ENCODE data around the gene RAB8A. TPM values are rescaled to one million over a fixed set of nuclear protein-coding genes. Genes with fewer than 3 reads are reported as not detected.
A peak's percentile ranks its signal among the peaks of the same experiment; 100 is the strongest.

Gene RAB8A
- total and polyA plus RNA-seq, 7 experiments from 2014 or later, result 61.8 to 154 (median 74.5) TPM

GRCh38 chr19:16067205-16067938 is 44.3 kb upstream of the RAB8A start:
- no peaks in the 10 kb centered on the region for H3K9me3 ChIP-seq (ENCODE audit: control insufficient read depth in 2 of 3, low read length in 3 of 3)
- peak overlapping the region in 1 of 9 donors; percentile 86 for H3K27ac Mint-ChIP-seq
- H3K4me1 ChIP-seq (ENCODE audit: control insufficient read depth in 2 of 2, insufficient read depth in 2 of 2, low read length in 2 of 2), result peaks cover 22 to 33% of the 10 kb centered on the region in 2 donors
- no peak overlapping the region for H3K27ac ChIP-seq (ENCODE audit: low read depth, low read length)
- intact Hi-C loops (cut with micrococcal nuclease), result no loop called here
- H3K36me3 Mint-ChIP-seq, result no peaks in the 10 kb centered on the region
- ChIA-PET POLR2A (interaction anchor here (0.6 to 1.5 kb wide), 2 partner anchors 9 to 43 kb away, joined by 3 to 4 read pairs; partner anchors contain the start of gene TPM4), CTCF (interaction anchor here (1.7 to 4.0 kb wide), 3 partner anchors 18 to 43 kb away, joined by 9 to 28 read pairs (median 11); no protein-coding TSS in a partner anchor)
- DNase-seq, result no peak
- no peaks in the 10 kb centered on the region for H3K27me3 ChIP-seq (ENCODE audit: control insufficient read depth in 2 of 2, insufficient read depth in 2 of 2, low read length in 2 of 2)
- no peak for ATAC-seq
- H3K27me3 Mint-ChIP-seq, result no peaks in the 10 kb centered on the region
- H3K4me3 Mint-ChIP-seq, result no peak overlapping the region
- no peak overlapping the region for H3K4me3 ChIP-seq (ENCODE audit: low read length)
- no peaks in the 10 kb centered on the region for H3K36me3 ChIP-seq (ENCODE audit: control insufficient read depth in 2 of 3, insufficient read depth in 3 of 3, low read length in 3 of 3)
- H3K4me1 Mint-ChIP-seq, result peaks cover 15 to 27% (median 20%) of the 10 kb centered on the region in 7 donors
- H3K9me3 Mint-ChIP-seq, result no peaks in the 10 kb centered on the region

DNA sequence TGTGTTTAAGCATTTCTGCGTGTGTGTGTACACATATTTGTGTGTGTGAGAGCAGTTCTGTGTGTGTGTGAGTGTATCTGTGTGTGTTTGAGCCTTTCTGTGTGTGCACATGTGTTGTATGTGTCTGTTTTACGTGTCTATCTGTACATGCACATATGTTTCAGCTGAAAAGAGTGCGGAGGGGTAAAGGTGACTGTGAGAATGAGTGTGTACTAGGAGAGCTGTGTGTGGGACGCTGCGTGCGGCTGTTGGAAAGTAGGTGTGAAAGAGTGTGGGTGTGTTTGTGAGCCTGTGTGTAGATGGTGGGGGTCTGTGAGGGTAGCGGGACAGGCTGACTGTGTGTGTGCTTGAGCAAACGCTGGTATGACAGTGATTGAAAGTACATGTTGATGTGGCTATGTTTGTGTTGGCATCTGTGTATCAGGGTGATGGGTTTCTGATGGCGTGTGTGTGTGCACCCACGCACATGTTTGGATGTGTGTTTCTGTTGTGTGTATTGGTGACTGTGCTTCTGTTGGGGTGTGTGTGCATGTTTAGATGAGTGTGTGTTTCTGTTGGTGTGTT is 42.9 kb upstream of the RAB8A start:
- H3K9me3 Mint-ChIP-seq, result peaks cover 0 to under 1% (median 0%) of the 10 kb centered on the region in 11 donors
- peaks cover 18 to 33% (median 25%) of the 10 kb centered on the region in 7 donors for H3K4me1 Mint-ChIP-seq
- ChIA-PET POLR2A (interaction anchor here (1.5 kb wide), 1 partner anchor 42 kb away, joined by 3 read pairs; no protein-coding TSS in a partner anchor), CTCF (no interaction called here)
- Histone ChIP-seq H3K36me3 (ENCODE audit: control insufficient read depth in 2 of 3, insufficient read depth in 3 of 3, low read length in 3 of 3) (no peaks in the 10 kb centered on the region), H3K4me1 (ENCODE audit: control insufficient read depth in 2 of 2, insufficient read depth in 2 of 2, low read length in 2 of 2) (peaks cover 22 to 45% of the 10 kb centered on the region in 2 donors), H3K27me3 (ENCODE audit: control insufficient read depth in 2 of 2, insufficient read depth in 2 of 2, low read length in 2 of 2) (no peaks in the 10 kb centered on the region), H3K9me3 (ENCODE audit: control insufficient read depth in 2 of 3, low read length in 3 of 3) (no peaks in the 10 kb centered on the region), H3K4me3 (ENCODE audit: low read length) (no peak overlapping the region), H3K27ac (ENCODE audit: low read depth, low read length) (peak overlapping the region; percentile 89)
- no peaks in the 10 kb centered on the region for H3K36me3 Mint-ChIP-seq
- H3K4me3 Mint-ChIP-seq, result no peak overlapping the region
- no peaks in the 10 kb centered on the region for H3K27me3 Mint-ChIP-seq
- intact Hi-C loops (cut with micrococcal nuclease), result no loop called here
- DNase-seq, result no peak
- ATAC-seq, result no peak
- H3K27ac Mint-ChIP-seq, result no peak overlapping the region

DNA sequence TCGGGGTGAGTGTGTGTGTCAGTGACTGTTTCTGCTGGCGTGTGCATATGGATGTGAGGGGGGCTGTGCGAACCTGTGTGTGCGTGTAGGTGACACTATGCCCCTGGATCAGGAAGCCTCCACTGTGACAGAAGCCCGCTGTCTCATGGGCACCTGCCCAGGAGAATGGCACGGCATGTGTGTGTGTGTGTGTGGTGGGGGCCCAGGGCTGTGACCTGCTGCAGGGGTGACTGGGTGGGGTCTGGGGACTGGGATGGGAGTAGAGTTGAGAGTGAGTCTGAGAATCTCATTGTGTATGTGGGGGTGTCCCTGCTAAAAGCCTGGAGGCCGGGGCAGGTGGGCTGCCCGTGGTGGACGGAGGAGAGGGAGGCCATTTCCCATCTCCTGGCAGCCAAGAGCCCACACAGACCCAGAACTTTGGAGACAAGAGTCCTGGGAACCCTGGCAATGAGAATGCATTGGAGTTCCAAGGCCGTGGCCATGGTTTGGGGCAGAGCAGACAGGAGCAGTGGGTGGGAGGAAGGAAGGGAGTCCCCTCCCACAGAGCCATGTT is 41.8 kb upstream of the RAB8A start:
- Mint-ChIP-seq H3K9me3 (peaks cover 0 to 2% (median 0%) of the 10 kb centered on the region in 11 donors), H3K4me1 (peaks cover 28 to 44% (median 36%) of the 10 kb centered on the region in 7 donors), H3K36me3 (no peaks in the 10 kb centered on the region), H3K27ac (no peak overlapping the region), H3K4me3 (peak overlapping the region in 4 of 10 donors; percentile 65 to 81 (median 68)), H3K27me3 (no peaks in the 10 kb centered on the region)
- intact Hi-C loops (cut with micrococcal nuclease), result loop anchor here (1.0 to 10.0 kb wide), 8 partner anchors 8 to 1545 kb away; partner anchors contain the start of genes FAM32A (in 1 of the 2), RAB8A (in 1 of the 2) and TECR (in 1 of the 2)
- Histone ChIP-seq H3K27me3 (ENCODE audit: control insufficient read depth in 2 of 2, insufficient read depth in 2 of 2, low read length in 2 of 2) (no peaks in the 10 kb centered on the region), H3K4me3 (ENCODE audit: low read length) (peak overlapping the region; percentile 56), H3K27ac (ENCODE audit: low read depth, low read length) (peak overlapping the region; percentile 89), H3K36me3 (ENCODE audit: control insufficient read depth in 2 of 3, insufficient read depth in 3 of 3, low read length in 3 of 3) (no peaks in the 10 kb centered on the region), H3K4me1 (ENCODE audit: control insufficient read depth in 2 of 2, insufficient read depth in 2 of 2, low read length in 2 of 2) (peaks cover 22 to 55% of the 10 kb centered on the region in 2 donors), H3K9me3 (ENCODE audit: control insufficient read depth in 2 of 3, low read length in 3 of 3) (no peaks in the 10 kb centered on the region)
- DNase-seq (no peak), ATAC-seq (no peak)
- CTCF ChIA-PET, result interaction anchor here (0.6 to 3.0 kb wide), 8 partner anchors 10 to 41 kb away, joined by 3 to 29 read pairs (median 8); partner anchors contain the start of gene RAB8A
- POLR2A ChIA-PET, result interaction anchor here (0.8 to 9.0 kb wide), 13 partner anchors 9 to 302 kb away, joined by 4 to 128 read pairs (median 6); partner anchors contain the start of genes FAM32A, HSH2D, KLF2 and RAB8A

- H3K27ac Mint-ChIP-seq, result no peak overlapping the region
- ChIA-PET CTCF (interaction anchor here (0.6 to 3.0 kb wide), 11 partner anchors 9 to 112 kb away, joined by 3 to 29 read pairs (median 7); partner anchors contain the start of gene RAB8A), POLR2A (interaction anchor here (0.5 to 9.0 kb wide), 21 partner anchors 9 to 1954 kb away, joined by 3 to 128 read pairs (median 4); partner anchors contain the start of genes FAM32A, HSH2D, KLF2 and RAB8A)
- Histone ChIP-seq H3K27ac (ENCODE audit: low read depth, low read length) (peak overlapping the region; percentile 89), H3K4me3 (ENCODE audit: low read length) (peak overlapping the region; percentile 56), H3K36me3 (ENCODE audit: control insufficient read depth in 2 of 3, insufficient read depth in 3 of 3, low read length in 3 of 3) (no peaks in the 10 kb centered on the region), H3K4me1 (ENCODE audit: control insufficient read depth in 2 of 2, insufficient read depth in 2 of 2, low read length in 2 of 2) (peaks cover 22 to 61% of the 10 kb centered on the region in 2 donors), H3K9me3 (ENCODE audit: control insufficient read depth in 2 of 3, low read length in 3 of 3) (no peaks in the 10 kb centered on the region), H3K27me3 (ENCODE audit: control insufficient read depth in 2 of 2, insufficient read depth in 2 of 2, low read length in 2 of 2) (no peaks in the 10 kb centered on the region)
- no peaks in the 10 kb centered on the region for H3K36me3 Mint-ChIP-seq
- H3K27me3 Mint-ChIP-seq, result no peaks in the 10 kb centered on the region
- peak; percentile 93 for ATAC-seq
- peaks cover 0 to 2% (median 0%) of the 10 kb centered on the region in 11 donors for H3K9me3 Mint-ChIP-seq
- intact Hi-C loops (cut with micrococcal nuclease), result loop anchor here (1.0 to 10.0 kb wide), 8 partner anchors 8 to 1546 kb away; partner anchors contain the start of genes FAM32A (in 1 of the 2), RAB8A (in 1 of the 2) and TECR (in 1 of the 2)
- peaks cover 31 to 50% (median 42%) of the 10 kb centered on the region in 7 donors for H3K4me1 Mint-ChIP-seq
- H3K4me3 Mint-ChIP-seq, result peak overlapping the region in 4 of 10 donors; percentile 65 to 81 (median 68)
- peak; percentile 53 to 95 (median 90) for DNase-seq
Observed at GRCh38 chr19:16070366-16070990, 41.2 kb upstream of the RAB8A start.

DNA sequence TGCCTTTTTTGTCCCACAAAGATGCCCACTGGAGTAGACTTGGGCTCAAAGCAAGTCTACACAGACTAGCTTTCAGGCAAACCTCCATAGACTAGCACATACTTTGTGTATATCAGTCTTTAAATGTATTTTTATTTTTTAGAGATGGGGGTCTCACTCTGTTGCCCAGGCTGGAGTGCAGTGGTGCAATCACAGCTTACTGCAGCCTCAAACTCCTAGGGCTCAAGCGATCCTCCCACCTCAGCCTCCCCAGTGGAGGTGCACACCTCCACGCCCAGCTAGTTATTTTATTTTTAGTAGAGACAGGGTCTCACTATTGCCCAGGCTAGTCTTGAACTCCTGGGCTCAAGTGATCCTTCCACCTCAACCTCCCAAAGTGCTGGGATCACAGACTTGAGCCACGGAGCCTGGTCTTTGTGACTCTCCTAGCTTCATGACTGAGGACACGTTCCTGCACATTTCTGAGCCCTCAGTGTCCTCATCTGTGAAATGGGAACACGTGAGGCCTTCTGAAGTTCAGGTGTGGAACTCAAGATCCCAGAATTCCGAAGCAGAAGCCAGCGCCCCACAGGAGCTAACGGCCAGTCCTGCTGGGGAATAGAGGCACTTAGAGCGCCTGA is 40.5 kb upstream of the RAB8A start:
- intact Hi-C loops (cut with micrococcal nuclease), result loop anchor here in 1 of 2 donors (10.0 kb wide), 1 partner anchor 1546 kb away; the partner anchor contains the start of gene TECR
- Histone ChIP-seq H3K4me1 (ENCODE audit: control insufficient read depth in 2 of 2, insufficient read depth in 2 of 2, low read length in 2 of 2) (peaks cover 22 to 67% of the 10 kb centered on the region in 2 donors), H3K36me3 (ENCODE audit: control insufficient read depth in 2 of 3, insufficient read depth in 3 of 3, low read length in 3 of 3) (no peaks in the 10 kb centered on the region), H3K9me3 (ENCODE audit: control insufficient read depth in 2 of 3, low read length in 3 of 3) (no peaks in the 10 kb centered on the region), H3K27me3 (ENCODE audit: control insufficient read depth in 2 of 2, insufficient read depth in 2 of 2, low read length in 2 of 2) (no peaks in the 10 kb centered on the region), H3K4me3 (ENCODE audit: low read length) (peak overlapping the region; percentile 5), H3K27ac (ENCODE audit: low read depth, low read length) (peak overlapping the region; percentile 89)
- ATAC-seq (no peak), DNase-seq (no peak)
- H3K36me3 Mint-ChIP-seq, result no peaks in the 10 kb centered on the region
- ChIA-PET CTCF (interaction anchor here (0.7 to 3.0 kb wide), 10 partner anchors 8 to 111 kb away, joined by 3 to 29 read pairs (median 8); partner anchors contain the start of gene RAB8A), POLR2A (interaction anchor here (0.5 to 9.0 kb wide), 22 partner anchors 8 to 1953 kb away, joined by 3 to 128 read pairs (median 4); partner anchors contain the start of genes FAM32A, HSH2D, KLF2 and RAB8A)
- H3K4me3 Mint-ChIP-seq, result peak overlapping the region in 3 of 10 donors; percentile 64 to 69 (median 67)
- H3K27ac Mint-ChIP-seq, result peak overlapping the region in 2 of 9 donors; percentile 31 to 93
- H3K4me1 Mint-ChIP-seq, result peaks cover 33 to 54% (median 46%) of the 10 kb centered on the region in 7 donors
- peaks cover 0 to 2% (median 0%) of the 10 kb centered on the region in 11 donors for H3K9me3 Mint-ChIP-seq
- no peaks in the 10 kb centered on the region for H3K27me3 Mint-ChIP-seq

Measured in naive thymus-derived CD4-positive, alpha-beta T cell (primary cell).